B cell (primary cell): ENCODE results near the gene DNHD1. TPM values are rescaled to one million over a fixed set of nuclear protein-coding genes. Genes with fewer than 3 reads are reported as not detected.

Experiments used
- ATAC-seq: fragments of 200-7000 bp; cut with Tn5 transposase; one replicate; pipeline ENCODE4 v1.10.0; 2021; ENCODE audit warnings: low read depth, mild to moderate bottlenecking, moderate number of reproducible peaks, moderate library complexity
- CTCF ChIA-PET: fragments of 350-600 bp; sonication (Branson Sonifier 250); formaldehyde crosslinking; loops from one replicate; lab custom pipeline; 2021; ENCODE audit warnings: antibody characterized with exemption, inconsistent platforms; lab: Charles Lee
- POLR2A ChIA-PET: fragments of 350-600 bp; sonication (Branson Sonifier 250); formaldehyde crosslinking; loops from one replicate; lab custom pipeline; 2021; ENCODE audit warnings: antibody characterized with exemption; lab: Charles Lee
- DNase-seq: peaks from one replicate; pipeline ENCODE4 v3.0.0; 2013
- H2AFZ ChIP-seq: 2 replicates; pipeline ENCODE4 v1.6.1; 2012; ENCODE audit warnings: mild to moderate bottlenecking, low read depth, low read length; ENCODE audit not compliant: insufficient read depth, poor library complexity, severe bottlenecking
- H3K27ac ChIP-seq, 2 donors: 1 replicate in 1 of 2; 2 replicates in 1 of 2; pipeline ENCODE4 v1.5.1; 2012 to 2013; ENCODE audit warnings: low read length in 2 of 2, mild to moderate bottlenecking in 2 of 2, moderate library complexity in 1 of 2
- H3K27me3 ChIP-seq, 4 experiments: fragments of 200-600 bp in 1 of 4; sonication (generic) in 1 of 4; replicated peaks in 1 of 4; 1 replicate in 2 of 4; 2 replicates in 2 of 4; pipeline versions ENCODE4 v1.6.1 to v1.7.0; 2013 to 2016; ENCODE audit warnings: low read length in 3 of 4, mild to moderate bottlenecking in 2 of 4, mixed read lengths in 1 of 4, moderate library complexity in 1 of 4; ENCODE audit not compliant: insufficient read depth in 4 of 4, control insufficient read depth in 3 of 4; ENCODE audit errors: control extremely low read depth in 1 of 4
- H3K36me3 ChIP-seq, 2 experiments: replicated peaks in 1 of 2; 1 replicate in 1 of 2; 2 replicates in 1 of 2; pipeline versions ENCODE4 v1.6.1 to v1.7.1; 2013; ENCODE audit warnings: low read length in 1 of 2; ENCODE audit not compliant: insufficient read depth in 2 of 2, control insufficient read depth in 1 of 2; ENCODE audit errors: control extremely low read depth in 1 of 2, extremely low read depth in 1 of 2
- H3K4me1 ChIP-seq, 2 donors: fragments of 200-600 bp in 1 of 2; sonication (generic) in 1 of 2; 1 replicate in 1 of 2; 2 replicates in 1 of 2; pipeline versions ENCODE4 v1.5.1 to v1.6.1; 2013 to 2017; ENCODE audit warnings: low read length in 2 of 2; ENCODE audit not compliant: control insufficient read depth in 2 of 2, insufficient read depth in 2 of 2
- H3K4me2 ChIP-seq: replicated peaks from 2 replicates; pipeline ENCODE3; 2012; ENCODE audit warnings: mild to moderate bottlenecking, low read depth, low read length; ENCODE audit not compliant: poor library complexity, severe bottlenecking
- H3K4me3 ChIP-seq, 5 experiments: fragments of 200-600 bp in 1 of 5; sonication (generic) in 1 of 5; 1 replicate in 3 of 5; 2 replicates in 2 of 5; pipeline versions ENCODE4 v1.5.1 to v1.7.0; 2011 to 2016; ENCODE audit warnings: low read length in 4 of 5, mild to moderate bottlenecking in 4 of 5, low read depth in 2 of 5, control low read depth in 1 of 5, moderate library complexity in 1 of 5; ENCODE audit not compliant: insufficient read depth in 1 of 5; ENCODE audit errors: control extremely low read depth in 1 of 5, extremely low read depth in 1 of 5
- H3K79me2 ChIP-seq: fragments of 200-600 bp; sonication (generic); one replicate; pipeline ENCODE4 v1.6.0; 2016; ENCODE audit warnings: low read length; ENCODE audit not compliant: control insufficient read depth, insufficient read depth
- H3K9ac ChIP-seq: fragments of 200-600 bp; sonication (generic); 2 replicates; pipeline ENCODE4 v1.6.1; 2017; ENCODE audit warnings: mild to moderate bottlenecking, low read length, moderate library complexity
- H3K9me3 ChIP-seq, 3 donors: one replicate each; pipeline versions ENCODE4 v1.6.1 to v1.7.1; 2013; ENCODE audit warnings: low read length in 2 of 3; ENCODE audit not compliant: control insufficient read depth in 2 of 3, insufficient read depth in 1 of 3; ENCODE audit errors: control extremely low read depth in 1 of 3
- H4K20me1 ChIP-seq: 2 replicates; pipeline ENCODE4 v1.6.0; 2012; ENCODE audit warnings: mild to moderate bottlenecking, low read length; ENCODE audit not compliant: insufficient read depth, control insufficient read depth, poor library complexity, severe bottlenecking
- H3K27ac Mint-ChIP-seq: one replicate; pipeline ENCODE4 v1.8.0; 2021; ENCODE audit warnings: mixed read lengths
- H3K27me3 Mint-ChIP-seq: one replicate; pipeline ENCODE4 v1.8.0; 2021; ENCODE audit warnings: mixed read lengths
- H3K4me1 Mint-ChIP-seq: one replicate; pipeline ENCODE4 v1.8.0; 2021; ENCODE audit warnings: mixed read lengths
- H3K4me3 Mint-ChIP-seq: one replicate; pipeline ENCODE4 v1.8.0; 2021; ENCODE audit warnings: mixed read lengths
- H3K9me3 Mint-ChIP-seq: one replicate; pipeline ENCODE4 v1.8.0; 2022; ENCODE audit warnings: mixed read lengths; ENCODE audit not compliant: insufficient read depth
- CTCF ChIP-seq: fragments of 200-600 bp; IDR thresholded peaks from one replicate; pipeline ENCODE4 v1.8.0; 2022; ENCODE audit warnings: antibody characterized with exemption, mild to moderate bottlenecking
- EZH2 ChIP-seq: IDR thresholded peaks from 2 replicates; pipeline ENCODE4 v1.6.1; 2012; ENCODE audit warnings: borderline replicate concordance, low read depth, mild to moderate bottlenecking, moderate library complexity, low read length; ENCODE audit not compliant: insufficient read depth, poor library complexity, severe bottlenecking
- WGBS: methylation state at CpG from one replicate; pipeline ENCODE4 v1.1.5; 2013; ENCODE audit warnings: missing lambda C conversion rate; ENCODE audit not compliant: insufficient coverage; 5-methylcytosine and 5-hydroxymethylcytosine counted together
- intact Hi-C: fragments of 100-400 bp; cut with micrococcal nuclease; formaldehyde crosslinking; loops from one replicate; pipeline ENCODE4 v1.10.0; 2022
- polyA plus RNA-seq: library from polyadenylated mRNA; depleted of rRNA; stranded (reverse); fragments of >200 nt; gene quantifications from 2 replicates; pipeline ENCODE4 v1.2.3, GENCODE V29; 2012
- total RNA-seq, 2 donors: library from RNA; stranded (reverse); fragments of 120-200 nt in 1 of 2; gene quantifications; 1 replicate in 1 of 2; 2 replicates in 1 of 2; pipeline versions ENCODE4 v1.2.3 to v1.2.4, GENCODE V29; 2013 to 2022

The DNHD1 gene
- total and polyA plus RNA-seq, 2 donors (not counting 1 experiment from before 2014, with no cell fraction given): 53.9 to 58.2 TPM

- no peaks in the 10 kb centered on the region for H3K9me3 Mint-ChIP-seq
These were observed 60.9 kb downstream of the DNHD1 start for GRCh38 chr11:6557761-6558674.

More at GRCh38 chr11:6557761-6558674, 60.9 kb downstream of the DNHD1 start:
- ChIA-PET POLR2A (no interaction called here), CTCF (interaction anchor here (1.1 kb wide), 1 partner anchor 197 kb away, joined by 4 read pairs; no protein-coding TSS in a partner anchor)
- no peaks in the 10 kb centered on the region for H3K4me1 ChIP-seq
- no peak for DNase-seq
- H2AFZ ChIP-seq: no peak overlapping the region
- no peak overlapping the region for H3K4me3 ChIP-seq
- H3K4me2 ChIP-seq: no peak overlapping the region
- 98% methylated on average over 14 of the region's 14 CpGs for WGBS
- H4K20me1 ChIP-seq: no peaks in the 10 kb centered on the region
- Mint-ChIP-seq H3K27ac (no peak overlapping the region), H3K27me3 (no peaks in the 10 kb centered on the region), H3K4me3 (no peak overlapping the region), H3K4me1 (no peaks in the 10 kb centered on the region)
- peaks cover 0 to 2% of the 10 kb centered on the region in 2 experiments for H3K36me3 ChIP-seq
- TF ChIP-seq CTCF: no peak
- no peak for TF ChIP-seq EZH2
- H3K27ac ChIP-seq: no peak overlapping the region
- H3K9me3 ChIP-seq: no peaks in the 10 kb centered on the region
- intact Hi-C loops: no loop called here
- H3K9ac ChIP-seq: no peak overlapping the region
- ATAC-seq: no peak
- no peaks in the 10 kb centered on the region for H3K27me3 ChIP-seq
- H3K79me2 ChIP-seq: no peaks in the 10 kb centered on the region
